H1 (cell line): ENCODE measurements around the gene TBX18. TPM values are rescaled to one million over a fixed set of nuclear protein-coding genes. Genes with fewer than 3 reads are reported as not detected.

Experiments
- ASH2L ChIP-seq: fragments of 200-600, 300-600 bp; sonication (generic); IDR thresholded peaks from one replicate; pipeline ENCODE4 v1.7.1; 2017; ENCODE audit warnings: low read length
- BRCA1 ChIP-seq: IDR thresholded peaks from 2 replicates; pipeline ENCODE4 v1.6.1; 2012; ENCODE audit warnings: low read depth, low read length, improper control_type of control experiment
- CHD2 ChIP-seq: IDR thresholded peaks from 2 replicates; pipeline ENCODE4 v1.6.1; 2012; ENCODE audit warnings: low read length, improper control_type of control experiment
- MAX ChIP-seq: IDR thresholded peaks from 2 replicates; pipeline ENCODE4 v1.6.1; 2012; ENCODE audit warnings: inconsistent platforms
- POLR2A ChIP-seq, 2 experiments: IDR thresholded peaks; 1 replicate in 1 of 2; 2 replicates in 1 of 2; pipeline ENCODE4 v1.6.1; 2011; ENCODE audit warnings: low read depth in 2 of 2, low read length in 2 of 2, mild to moderate bottlenecking in 2 of 2; ENCODE audit errors: control extremely low read depth in 1 of 2
- RBBP5 ChIP-seq: IDR thresholded peaks from 2 replicates; pipeline ENCODE4 v1.7.1; 2012; ENCODE audit warnings: low read depth, mild to moderate bottlenecking, inconsistent platforms, low read length, moderate library complexity, borderline replicate concordance
- RFX5 ChIP-seq: IDR thresholded peaks from 2 replicates; pipeline ENCODE4 v1.6.1; 2011; ENCODE audit warnings: low read depth, low read length, improper control_type of control experiment, borderline replicate concordance
- SRF ChIP-seq: IDR thresholded peaks from 2 replicates; pipeline ENCODE4 v1.6.1; 2011; ENCODE audit warnings: mild to moderate bottlenecking, low read depth, low read length, moderate library complexity
- TAF1 ChIP-seq: IDR thresholded peaks from 2 replicates; pipeline ENCODE4 v1.6.1; 2011; ENCODE audit warnings: mild to moderate bottlenecking, low read depth, low read length
- TCF12 ChIP-seq: IDR thresholded peaks from 2 replicates; pipeline ENCODE4 v1.6.1; 2011; ENCODE audit warnings: low read depth, mild to moderate bottlenecking, low read length
- YY1 ChIP-seq: IDR thresholded peaks from 2 replicates; pipeline ENCODE4 v1.6.1; 2011; ENCODE audit warnings: low read depth, mild to moderate bottlenecking, low read length
- polyA plus RNA-seq, 7 experiments: library from polyadenylated mRNA; depleted of rRNA in 3 of 7; stranded (reverse) in 5 of 7; unstranded in 2 of 7; fragments of >200 nt in 5 of 7; fragments of 200-250 nt in 2 of 7; gene quantifications; 1 replicate in 5 of 7; 2 replicates in 1 of 7; 4 replicates in 1 of 7; pipeline versions ENCODE4 v1.2.1 to v1.2.3, GENCODE V29; 2011 to 2013; ENCODE audit warnings: missing spikeins in 2 of 7, mixed read lengths in 2 of 7
- total RNA-seq: library from RNA; stranded (reverse); fragmentation: NEBNext Ultra II Directional; extraction: Animal tissue kit (Norgen Biotek cat#: 25700); gene quantifications from 2 replicates; pipeline ENCODE4 v1.2.1, GENCODE V29; 2021

The TBX18 gene
- total and polyA plus RNA-seq, 2 of the 8 experiments (the other 6 are each of a cell fraction or from before 2014, with no cell fraction given), result 0.02 TPM; not detected in 1

GRCh38 chr6:84774157-84774984 lies 10.0 kb upstream of the TBX18 start (continued):
- TF ChIP-seq SRF (no peak), POLR2A (IDR thresholded peaks at IDR 0.05; ENCODE audit: control extremely low read depth in 1 of 2, low read depth in 2 of 2, low read length in 2 of 2) (no peak), CHD2 (no peak), RFX5 (no peak), YY1 (0 out of 2 replicates have a peak, but pooled peaks have one; percentile 44), ASH2L (peak; percentile 37), MAX (peak; percentile 53), RBBP5 (peak; percentile 65; the same call in 1 of the 2 replicates), BRCA1 (no peak), TAF1 (no peak), TCF12 (no peak)
